ENCODE results near the gene EIF2B5. TPM values are rescaled to one million over a fixed set of nuclear protein-coding genes. Genes with fewer than 3 reads are reported as not detected.

EIF2B5 gene
- total RNA-seq, 2 donors from 2014 or later = 48.7 to 64.6 TPM

- H3K4me1 Mint-ChIP-seq = peaks cover 20% of the 10 kb centered on the region
- H3K36me3 Mint-ChIP-seq (ENCODE audit: low read depth) = peaks cover 50% of the 10 kb centered on the region
- peak within 1 kb of the TSS; percentile 98 for H3K4me3 Mint-ChIP-seq
- ATAC-seq (replicated peaks) = peak; percentile 96
- H3K27ac Mint-ChIP-seq = peak within 1 kb of the TSS; percentile 96
- no peaks in the 10 kb centered on the region for H3K9me3 Mint-ChIP-seq
- no peaks in the 10 kb centered on the region for H3K27me3 Mint-ChIP-seq
Measured at GRCh38 chr3:184174646-184175492, 39.7 kb downstream of the EIF2B5 start, which contains the start of gene AP2M1. AP2M1 (plus strand) TSS chr3:184174855; CDS start chr3:184176994, 2,139 bp downstream.

- Mint-ChIP-seq H3K36me3 (ENCODE audit: low read depth) (peaks cover 57% of the 10 kb centered on the region), H3K9me3 (no peaks in the 10 kb centered on the region), H3K27ac (peak overlapping the region; percentile 96), H3K4me1 (peaks cover 20% of the 10 kb centered on the region), H3K4me3 (peak overlapping the region; percentile 98), H3K27me3 (no peaks in the 10 kb centered on the region)
- ATAC-seq (replicated peaks) = no peak
Measured at GRCh38 chr3:184175506-184175905, 40.3 kb downstream of the EIF2B5 start.

GRCh38 chr3:184175981-184176376 lies 40.8 kb downstream of the EIF2B5 start:
- ATAC-seq (replicated peaks) = no peak
- Mint-ChIP-seq H3K27me3 (no peaks in the 10 kb centered on the region), H3K27ac (peak overlapping the region; percentile 96), H3K9me3 (no peaks in the 10 kb centered on the region), H3K4me1 (peaks cover 20% of the 10 kb centered on the region), H3K36me3 (ENCODE audit: low read depth) (peaks cover 58% of the 10 kb centered on the region), H3K4me3 (peak overlapping the region; percentile 98)

- Mint-ChIP-seq H3K27ac (peak overlapping the region; percentile 96), H3K4me3 (peak overlapping the region; percentile 98), H3K27me3 (no peaks in the 10 kb centered on the region), H3K9me3 (no peaks in the 10 kb centered on the region), H3K36me3 (ENCODE audit: low read depth) (peaks cover 58% of the 10 kb centered on the region), H3K4me1 (peaks cover 15% of the 10 kb centered on the region)
- ATAC-seq (replicated peaks) = no peak
Measured at GRCh38 chr3:184176377-184177330, 41.5 kb downstream of the EIF2B5 start.

GRCh38 chr3:184177331-184177731 lies 42.2 kb downstream of the EIF2B5 start:
- no peaks in the 10 kb centered on the region for H3K27me3 Mint-ChIP-seq
- H3K9me3 Mint-ChIP-seq = no peaks in the 10 kb centered on the region
- peaks cover 11% of the 10 kb centered on the region for H3K4me1 Mint-ChIP-seq
- peak overlapping the region; percentile 98 for H3K4me3 Mint-ChIP-seq
- H3K36me3 Mint-ChIP-seq (ENCODE audit: low read depth) = peaks cover 58% of the 10 kb centered on the region
- H3K27ac Mint-ChIP-seq = no peak overlapping the region
- ATAC-seq (replicated peaks) = no peak

- Mint-ChIP-seq H3K27me3 (no peaks in the 10 kb centered on the region), H3K36me3 (ENCODE audit: low read depth) (peaks cover 63% of the 10 kb centered on the region), H3K4me3 (peak overlapping the region; percentile 98), H3K4me1 (peaks cover 11% of the 10 kb centered on the region), H3K27ac (peak overlapping the region; percentile 19), H3K9me3 (no peaks in the 10 kb centered on the region)
- no peak for ATAC-seq (replicated peaks)
Measured at GRCh38 chr3:184177767-184178306, 42.7 kb downstream of the EIF2B5 start.

GRCh38 chr3:184178521-184179138 lies 43.5 kb downstream of the EIF2B5 start:
- H3K4me1 Mint-ChIP-seq = peaks cover 11% of the 10 kb centered on the region
- ATAC-seq (replicated peaks) = no peak
- H3K9me3 Mint-ChIP-seq = no peaks in the 10 kb centered on the region
- peak overlapping the region; percentile 23 for H3K4me3 Mint-ChIP-seq
- no peaks in the 10 kb centered on the region for H3K27me3 Mint-ChIP-seq
- peaks cover 71% of the 10 kb centered on the region for H3K36me3 Mint-ChIP-seq (ENCODE audit: low read depth)
- H3K27ac Mint-ChIP-seq = no peak overlapping the region

GRCh38 chr3:184180165-184180564 lies 45.0 kb downstream of the EIF2B5 start:
- H3K27me3 Mint-ChIP-seq = no peaks in the 10 kb centered on the region
- peaks cover 85% of the 10 kb centered on the region for H3K36me3 Mint-ChIP-seq (ENCODE audit: low read depth)
- H3K9me3 Mint-ChIP-seq = no peaks in the 10 kb centered on the region
- peaks cover 15% of the 10 kb centered on the region for H3K4me1 Mint-ChIP-seq
- ATAC-seq (replicated peaks) = no peak
- no peak overlapping the region for H3K4me3 Mint-ChIP-seq
- H3K27ac Mint-ChIP-seq = no peak overlapping the region

GRCh38 chr3:184181596-184181995 lies 46.4 kb downstream of the EIF2B5 start:
- Mint-ChIP-seq H3K36me3 (ENCODE audit: low read depth) (peaks cover 92% of the 10 kb centered on the region), H3K4me1 (peaks cover 16% of the 10 kb centered on the region), H3K4me3 (no peak overlapping the region), H3K27me3 (no peaks in the 10 kb centered on the region), H3K9me3 (no peaks in the 10 kb centered on the region), H3K27ac (no peak overlapping the region)
- ATAC-seq (replicated peaks) = no peak

- H3K27ac Mint-ChIP-seq = no peak overlapping the region
- peaks cover 20% of the 10 kb centered on the region for H3K4me1 Mint-ChIP-seq
- no peak overlapping the region for H3K4me3 Mint-ChIP-seq
- H3K27me3 Mint-ChIP-seq = no peaks in the 10 kb centered on the region
- no peaks in the 10 kb centered on the region for H3K9me3 Mint-ChIP-seq
- H3K36me3 Mint-ChIP-seq (ENCODE audit: low read depth) = peaks cover 98% of the 10 kb centered on the region
- no peak for ATAC-seq (replicated peaks)
Measured at GRCh38 chr3:184183679-184184078, 48.5 kb downstream of the EIF2B5 start.

GRCh38 chr3:184184546-184185230 lies 49.5 kb downstream of the EIF2B5 start:
- no peaks in the 10 kb centered on the region for H3K27me3 Mint-ChIP-seq
- peak overlapping the region; percentile 100 for H3K4me3 Mint-ChIP-seq
- H3K36me3 Mint-ChIP-seq (ENCODE audit: low read depth) = peaks cover 98% of the 10 kb centered on the region
- H3K9me3 Mint-ChIP-seq = no peaks in the 10 kb centered on the region
- H3K27ac Mint-ChIP-seq = peak overlapping the region; percentile 97
- peaks cover 20% of the 10 kb centered on the region for H3K4me1 Mint-ChIP-seq
- no peak for ATAC-seq (replicated peaks)

- Mint-ChIP-seq H3K4me3 (peak overlapping the region; percentile 100), H3K27me3 (no peaks in the 10 kb centered on the region), H3K27ac (peak overlapping the region; percentile 97), H3K9me3 (no peaks in the 10 kb centered on the region), H3K36me3 (ENCODE audit: low read depth) (peaks cover 98% of the 10 kb centered on the region), H3K4me1 (peaks cover 20% of the 10 kb centered on the region)
- peak; percentile 94 for ATAC-seq (replicated peaks)
Measured at GRCh38 chr3:184185461-184186183, 50.5 kb downstream of the EIF2B5 start.

Data from activated T-helper 17 cell treated with anti-CD3 and anti-CD28 coated beads, Interleukin-2, amount 50 U/mL, for 72 hours (primary cell).